ENCODE data around the gene RMC1.

The RMC1 gene

DNA sequence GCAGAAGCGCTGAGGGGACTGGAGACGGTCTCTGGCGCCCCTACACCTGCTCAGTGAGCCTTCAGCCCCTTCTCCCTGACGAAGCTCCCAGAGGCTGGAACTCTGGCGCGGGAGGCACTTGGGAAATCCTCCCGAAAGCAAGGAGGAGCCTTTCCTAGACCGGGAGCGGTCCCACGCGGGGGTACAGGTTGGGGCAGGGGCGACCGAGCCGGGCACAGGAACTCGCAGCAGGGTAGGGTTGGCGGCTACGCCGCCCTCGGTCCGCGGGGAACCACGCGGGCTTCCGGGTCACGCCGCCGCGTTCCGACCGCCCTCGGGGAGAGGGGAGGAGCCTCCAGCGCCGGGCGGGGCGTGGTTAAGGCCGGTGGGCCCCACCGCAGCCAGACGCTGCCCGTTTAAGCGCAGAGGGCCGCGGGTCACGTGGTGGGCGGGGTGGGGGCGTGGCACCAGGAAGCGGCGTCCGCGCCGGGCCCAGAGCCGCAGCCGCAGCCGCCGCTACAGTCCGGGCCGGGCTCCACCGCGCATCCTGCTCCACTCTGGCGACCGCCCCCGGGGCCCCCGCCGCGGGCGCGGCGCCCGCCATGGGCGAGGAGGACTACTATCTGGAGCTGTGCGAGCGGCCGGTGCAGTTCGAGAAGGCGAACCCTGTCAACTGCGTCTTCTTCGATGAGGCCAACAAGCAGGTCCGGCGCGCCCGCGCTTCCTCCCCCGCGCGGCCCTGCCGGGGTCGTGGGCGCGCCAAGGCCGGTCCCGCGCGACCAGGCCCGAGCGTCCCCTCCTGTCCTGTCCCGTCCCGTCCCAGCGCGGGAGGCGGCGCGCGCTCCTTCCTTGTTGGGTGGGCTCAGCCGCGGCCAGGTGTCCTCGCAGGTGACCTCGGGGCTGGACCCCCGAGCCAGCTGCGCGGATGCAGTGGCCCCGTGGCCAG is at the start of gene RMC1:
TSS of gene RMC1 (plus strand) at position 474 of the 925 bp plus-strand sequence. CDS start at position 582, 108 bp downstream.
- Histone ChIP-seq H3K9ac (peak within 1 kb of the TSS; percentile 90), H3K4me1 (peaks cover 45% of the 10 kb centered on the region), H3K9me3 (no peaks in the 10 kb centered on the region), H3K4me2 (peak within 1 kb of the TSS; percentile 96), H4K20me1 (peaks cover 34% of the 10 kb centered on the region), H3K4me3 (peak within 1 kb of the TSS; percentile 98), H3K36me3 (peaks cover 20% of the 10 kb centered on the region), H3K27me3 (no peaks in the 10 kb centered on the region), H3K27ac (peak within 1 kb of the TSS; percentile 93)
- TF ChIP-seq Cebpa-rat (IDR thresholded peaks at IDR 0.05), result no peak

DNA sequence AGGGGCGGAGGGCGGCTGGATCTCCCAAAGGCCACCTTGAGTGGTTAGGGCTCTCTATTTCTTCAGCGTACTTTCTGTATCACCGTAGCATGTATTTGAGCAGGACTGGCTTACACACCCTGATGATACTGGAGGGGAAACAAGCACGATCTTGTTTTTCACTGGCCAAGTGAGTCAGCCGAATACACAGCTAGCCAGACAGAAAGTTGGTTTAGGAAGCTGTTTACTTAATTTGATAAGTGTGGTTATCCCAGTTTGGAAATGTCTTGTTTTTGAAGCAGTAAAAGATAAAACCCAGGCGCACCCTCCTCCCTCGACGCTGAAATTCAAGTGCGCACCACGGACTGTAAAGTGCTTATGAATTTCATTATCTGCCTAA is 49.6 kb upstream of the RMC1 start:
- H3K9me3 ChIP-seq, result no peaks in the 10 kb centered on the region
- H3K27ac ChIP-seq, result peak overlapping the region; percentile 61
- H3K4me2 ChIP-seq, result peak overlapping the region; percentile 94
- no peak for TF ChIP-seq Cebpa-rat (IDR thresholded peaks at IDR 0.05)
- H3K36me3 ChIP-seq, result peaks cover 21% of the 10 kb centered on the region
- H3K27me3 ChIP-seq, result no peaks in the 10 kb centered on the region
- peak overlapping the region; percentile 86 for H3K9ac ChIP-seq
- H3K4me1 ChIP-seq, result peaks cover 43% of the 10 kb centered on the region
- peaks cover 52% of the 10 kb centered on the region for H4K20me1 ChIP-seq
- H3K4me3 ChIP-seq, result peak overlapping the region; percentile 82

DNA sequence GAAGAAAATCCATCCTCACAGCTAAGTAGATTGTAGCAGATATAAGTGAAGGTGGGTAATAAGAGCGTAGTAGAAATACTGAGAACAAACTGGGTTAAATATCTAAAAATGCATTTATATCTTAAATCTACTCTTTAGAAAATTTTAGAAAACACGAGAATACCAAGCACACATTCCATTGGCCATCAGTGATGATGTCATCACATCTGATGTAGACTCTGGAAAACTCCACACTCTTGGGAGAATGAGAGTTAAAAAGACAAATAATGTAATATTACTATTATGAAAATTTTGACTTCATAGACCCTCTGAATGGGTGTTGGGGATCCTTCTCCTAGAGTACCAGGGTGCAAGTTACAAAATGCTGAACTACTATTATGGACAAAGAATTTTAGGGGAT is 46.5 kb upstream of the RMC1 start:
- Histone ChIP-seq H3K27me3 (no peaks in the 10 kb centered on the region), H3K36me3 (peaks cover 41% of the 10 kb centered on the region), H3K27ac (no peak overlapping the region), H3K9ac (no peak overlapping the region), H3K4me2 (no peak overlapping the region), H3K4me3 (no peak overlapping the region), H3K9me3 (no peaks in the 10 kb centered on the region), H4K20me1 (peaks cover 84% of the 10 kb centered on the region), H3K4me1 (peaks cover 49% of the 10 kb centered on the region)
- no peak for TF ChIP-seq Cebpa-rat (IDR thresholded peaks at IDR 0.05)

DNA sequence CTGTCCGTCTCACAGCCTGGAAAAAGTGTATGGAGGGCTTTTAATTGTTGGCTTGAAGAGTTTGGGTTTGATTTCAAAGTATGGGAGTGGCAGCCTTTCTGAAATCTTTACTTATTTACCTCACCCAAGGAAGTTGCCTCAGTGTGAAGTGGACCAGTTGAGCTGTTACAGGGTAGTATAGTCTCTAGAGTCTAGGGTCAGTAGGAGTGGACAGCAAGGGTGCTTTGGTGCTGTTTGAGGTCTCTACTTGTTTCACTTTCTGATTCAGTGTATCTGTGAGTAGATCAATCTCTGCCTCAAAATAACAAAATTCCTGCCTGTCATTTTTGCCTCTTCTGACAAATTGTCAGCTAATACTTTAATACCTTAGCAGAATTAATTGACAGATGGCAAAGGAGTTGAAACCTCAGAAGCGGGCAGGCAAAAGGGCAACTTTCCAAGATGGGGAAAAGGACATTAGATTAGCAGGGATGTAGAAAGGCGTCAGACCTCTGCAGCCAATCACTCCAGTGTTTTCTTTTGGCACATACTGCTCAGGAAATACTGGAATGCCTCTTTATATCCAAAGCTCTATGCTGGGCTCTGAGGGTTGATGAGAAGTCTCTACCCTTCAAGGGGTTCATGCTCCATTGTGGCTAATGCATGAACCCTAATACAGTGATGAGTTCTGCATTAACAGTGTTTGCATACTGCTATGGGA is 44.3 kb upstream of the RMC1 start:
- Histone ChIP-seq H3K4me2 (0 out of 2 replicates have a peak overlapping the region, but pooled peaks have one; percentile 11), H3K4me3 (no peak overlapping the region), H3K9me3 (no peaks in the 10 kb centered on the region), H3K9ac (no peak overlapping the region), H3K27me3 (no peaks in the 10 kb centered on the region), H3K27ac (no peak overlapping the region), H3K36me3 (peaks cover 62% of the 10 kb centered on the region), H4K20me1 (peaks cover 98% of the 10 kb centered on the region), H3K4me1 (peaks cover 36% of the 10 kb centered on the region)
- no peak for TF ChIP-seq Cebpa-rat (IDR thresholded peaks at IDR 0.05)

DNA sequence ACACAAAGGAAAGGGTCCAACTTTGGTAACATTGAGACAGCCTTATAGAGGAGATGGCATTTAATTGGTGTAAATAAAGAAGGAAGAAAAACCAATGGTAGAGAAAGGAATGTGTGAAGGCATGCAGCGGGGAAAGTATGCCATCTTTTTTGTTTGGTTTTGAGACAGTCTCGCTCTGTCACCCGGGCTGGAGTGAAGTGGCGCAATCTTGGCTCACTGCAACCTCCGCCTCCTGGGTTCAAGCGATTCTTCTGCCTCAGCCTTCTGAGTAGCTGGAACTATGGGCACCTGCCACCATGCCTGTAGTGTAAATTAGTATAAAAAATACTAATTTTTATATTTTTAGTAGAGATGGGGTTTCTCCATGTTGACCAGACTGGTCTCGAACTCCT is 43.8 kb upstream of the RMC1 start:
- Histone ChIP-seq H3K27ac (no peak overlapping the region), H4K20me1 (peaks cover 96% of the 10 kb centered on the region), H3K9me3 (no peaks in the 10 kb centered on the region), H3K36me3 (peaks cover 66% of the 10 kb centered on the region), H3K9ac (no peak overlapping the region), H3K27me3 (no peaks in the 10 kb centered on the region), H3K4me2 (no peak overlapping the region), H3K4me1 (peaks cover 31% of the 10 kb centered on the region), H3K4me3 (no peak overlapping the region)
- TF ChIP-seq Cebpa-rat (IDR thresholded peaks at IDR 0.05), result no peak

DNA sequence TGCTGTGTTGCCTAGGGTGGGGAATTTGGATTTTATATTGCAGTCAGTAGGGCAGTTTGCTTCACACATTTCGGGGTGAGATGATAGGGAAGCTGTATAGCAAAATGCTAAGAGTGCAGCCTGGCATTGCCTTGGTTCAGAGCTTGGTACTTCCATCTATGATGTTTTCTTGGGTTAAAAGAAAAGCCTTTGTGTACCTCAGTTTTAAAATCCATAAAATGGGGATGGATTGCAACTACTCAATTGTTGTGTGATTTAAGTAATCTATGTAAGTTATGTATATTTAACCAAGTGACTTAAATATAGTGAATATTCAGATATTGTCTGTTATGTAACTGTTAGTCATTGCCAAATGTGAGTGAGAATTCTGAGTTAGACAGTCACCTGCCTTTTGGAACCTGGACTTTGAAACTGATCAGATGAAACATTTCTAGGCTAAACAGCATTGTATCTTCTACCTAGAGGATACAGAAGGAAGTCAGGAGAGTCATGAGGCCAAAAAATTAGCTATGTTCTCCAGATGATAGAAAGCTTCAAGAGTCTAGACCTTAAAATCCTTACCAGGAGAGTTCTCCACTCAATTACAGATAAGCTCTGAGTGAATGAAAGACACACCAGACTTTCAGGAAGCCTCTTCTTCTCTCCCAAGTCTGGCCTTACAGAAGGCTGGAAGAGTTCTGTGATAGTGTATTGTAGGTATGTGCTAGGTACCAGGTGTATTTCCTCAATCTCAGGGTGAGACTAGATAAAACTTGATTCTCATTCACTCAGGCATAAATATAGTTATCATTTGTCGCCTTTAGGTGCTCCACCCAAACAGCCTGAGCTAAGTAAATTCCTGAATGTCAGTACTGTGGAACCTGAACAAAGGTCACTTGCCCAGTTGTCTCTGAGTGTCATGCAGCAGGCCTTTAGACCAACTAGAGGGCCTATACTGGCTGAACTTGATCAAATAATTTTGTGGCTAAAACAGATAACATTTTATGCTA is 42.7 kb upstream of the RMC1 start:
- peaks cover 24% of the 10 kb centered on the region for H3K4me1 ChIP-seq
- no peaks in the 10 kb centered on the region for H3K27me3 ChIP-seq
- H3K27ac ChIP-seq, result no peak overlapping the region
- peaks cover 70% of the 10 kb centered on the region for H3K36me3 ChIP-seq
- no peak for TF ChIP-seq Cebpa-rat (IDR thresholded peaks at IDR 0.05)
- H4K20me1 ChIP-seq, result peaks cover 86% of the 10 kb centered on the region
- H3K4me2 ChIP-seq, result no peak overlapping the region
- no peak overlapping the region for H3K4me3 ChIP-seq
- no peaks in the 10 kb centered on the region for H3K9me3 ChIP-seq
- H3K9ac ChIP-seq, result no peak overlapping the region

DNA sequence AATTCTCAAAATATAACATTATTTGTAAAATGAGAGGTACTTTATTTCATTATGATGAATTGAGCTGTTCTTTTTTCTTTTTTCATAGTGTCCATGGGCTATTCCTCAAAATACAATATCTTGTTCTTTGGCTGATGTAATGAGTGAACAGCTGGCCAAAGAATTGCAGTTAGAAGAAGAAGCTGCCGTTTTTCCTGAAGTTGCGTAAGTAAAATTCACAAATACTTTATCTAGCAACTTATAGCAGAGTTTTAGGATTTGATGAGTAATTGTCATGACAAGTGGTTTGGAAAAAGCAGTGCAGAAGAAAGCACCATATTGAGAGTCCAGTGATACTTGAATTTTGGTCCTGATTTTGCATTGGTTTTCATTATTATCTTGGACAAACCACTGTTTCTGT is 40.4 kb upstream of the RMC1 start:
- peaks cover 64% of the 10 kb centered on the region for H4K20me1 ChIP-seq
- H3K27ac ChIP-seq, result no peak overlapping the region
- H3K9me3 ChIP-seq, result no peaks in the 10 kb centered on the region
- H3K9ac ChIP-seq, result no peak overlapping the region
- H3K4me1 ChIP-seq, result peaks cover 15% of the 10 kb centered on the region
- H3K36me3 ChIP-seq, result peaks cover 85% of the 10 kb centered on the region
- H3K4me2 ChIP-seq, result no peak overlapping the region
- H3K4me3 ChIP-seq, result no peak overlapping the region
- no peaks in the 10 kb centered on the region for H3K27me3 ChIP-seq
- TF ChIP-seq Cebpa-rat (IDR thresholded peaks at IDR 0.05), result no peak

DNA sequence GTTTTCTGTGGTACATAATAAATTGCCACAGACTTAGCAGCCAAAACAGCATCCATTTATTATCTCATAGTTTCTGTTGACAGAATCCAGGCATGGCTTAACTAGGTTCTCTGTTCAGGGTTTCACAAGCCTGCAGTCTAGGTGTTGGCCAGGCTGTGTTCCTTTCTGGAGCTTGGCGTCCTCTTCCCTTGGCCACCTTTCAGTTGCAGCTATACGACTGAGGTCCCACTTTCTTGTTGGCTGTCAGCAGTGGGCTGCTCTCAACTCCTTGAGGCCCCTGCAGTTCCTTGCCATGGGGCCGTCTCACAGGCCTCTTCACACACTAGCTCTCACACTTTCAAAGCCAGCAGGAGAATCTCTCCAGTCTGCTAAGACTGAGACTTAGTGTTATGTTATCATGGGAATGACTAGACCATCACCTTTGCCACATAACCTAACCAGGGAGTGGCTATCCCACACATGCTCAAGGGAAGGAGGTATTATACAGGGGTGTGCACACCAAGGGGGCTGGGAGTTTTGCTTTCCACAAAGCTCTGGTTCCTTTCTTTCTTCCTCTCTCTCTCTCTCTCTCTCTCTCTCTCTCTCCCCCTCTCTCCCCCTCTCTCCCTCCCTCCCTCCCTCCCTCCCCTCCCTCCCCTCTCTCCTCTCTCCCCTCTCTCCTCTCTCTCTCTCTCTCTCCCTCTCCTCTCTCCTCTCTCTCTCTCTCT is 34.4 kb upstream of the RMC1 start:
- Histone ChIP-seq H3K9me3 (no peaks in the 10 kb centered on the region), H3K9ac (no peak overlapping the region), H3K27ac (no peak overlapping the region), H3K4me3 (no peak overlapping the region), H3K4me2 (no peak overlapping the region), H3K27me3 (no peaks in the 10 kb centered on the region), H3K36me3 (peaks cover 94% of the 10 kb centered on the region), H3K4me1 (0 out of 2 replicates have a peak, but pooled peaks cover 4% of the 10 kb centered on the region), H4K20me1 (peaks cover 4% of the 10 kb centered on the region; the same call in 1 of the 2 replicates)
- TF ChIP-seq Cebpa-rat (IDR thresholded peaks at IDR 0.05), result no peak
